Measurements from ENCODE around the gene SFRP4. TPM values are rescaled to one million over a fixed set of nuclear protein-coding genes. Genes with fewer than 3 reads are reported as not detected.

The SFRP4 gene
- total and polyA plus RNA-seq, 9 of the 15 experiments (the other 6 are each of a cell fraction or from before 2014, with no cell fraction given), result not detected

GRCh38 chr7:37894671-37895070, 21.9 kb downstream of the SFRP4 start:
- H3K4me1 ChIP-seq (replicated peaks in 1 of 2; ENCODE audit: control insufficient read depth in 2 of 2, insufficient read depth in 2 of 2, low read length in 2 of 2), result no peaks in the 10 kb centered on the region
- H3K4me2 ChIP-seq (ENCODE audit: insufficient read depth, low read length), result no peak overlapping the region
- ATAC-seq (no peak), DNase-seq (ENCODE audit: extremely low read depth in 1 of 4, low spot score in 3 of 4) (no peak), FAIRE-seq (no peak)
- no peak overlapping the region for H3K27ac ChIP-seq (ENCODE audit: extremely low read depth, low read depth, low read length)
- no peaks in the 10 kb centered on the region for H4K20me1 ChIP-seq (replicated peaks; ENCODE audit: control insufficient read depth, insufficient read depth, low read length)
- no peaks in the 10 kb centered on the region for H3K79me2 ChIP-seq (ENCODE audit: control insufficient read depth, insufficient read depth, low read length)
- H3K9ac ChIP-seq (ENCODE audit: insufficient read depth in 1 of 2, low read depth in 2 of 2, low read length in 2 of 2), result no peak overlapping the region
- POLR2A ChIA-PET, result no interaction called here
- H3K4me3 ChIP-seq, result no peak overlapping the region
- CTCF ChIA-PET (ENCODE audit: low intra/inter-chr PET ratio), result no interaction called here
- BruUV-seq (replicated peaks), result no TSS peak
- no peaks in the 10 kb centered on the region for H3K9me3 ChIP-seq (replicated peaks; ENCODE audit: control insufficient read depth, insufficient read depth, low read depth, low read length)
- no peak overlapping the region for H2AFZ ChIP-seq (ENCODE audit: low read depth, low read length)
- no peaks in the 10 kb centered on the region for H3K27me3 ChIP-seq (ENCODE audit: control insufficient read depth in 2 of 2, insufficient read depth in 2 of 2, low read length in 2 of 2)
- H3K36me3 ChIP-seq (ENCODE audit: control insufficient read depth, insufficient read depth, low read length), result no peaks in the 10 kb centered on the region
- intact Hi-C loops (cut with micrococcal nuclease) (no loop called here), in situ Hi-C loops (cut with MboI) (no loop called here)
- no peaks in the 10 kb centered on the region for H3K9me1 ChIP-seq (ENCODE audit: control insufficient read depth, insufficient read depth, low read length)
- peak; percentile 56 for TF ChIP-seq ZNF512 (tag; IDR thresholded peaks at IDR 0.05)
- TF ChIP-seq SP1 (CRISPR knock-in tag; IDR thresholded peaks at IDR 0.05), result no peak
- WGBS (ENCODE audit: insufficient coverage, low coverage, missing lambda C conversion rate), result 0% methylated on average over 3 of the region's 3 CpGs

GRCh38 chr7:37893359-37893758, 23.3 kb downstream of the SFRP4 start:
- CTCF ChIA-PET (ENCODE audit: low intra/inter-chr PET ratio), result no interaction called here
- TF ChIP-seq CTCF (IDR thresholded peaks at IDR 0.05 in 2 of 3, conservative IDR thresholded peaks at IDR 0.05 in 1 of 3; ENCODE audit: insufficient read depth in 2 of 3, low read depth in 1 of 3, low read length in 3 of 3) (no peak), ZFP30 (CRISPR knock-in tag; IDR thresholded peaks at IDR 0.05; ENCODE audit: borderline replicate concordance) (no peak), MED1 (CRISPR knock-in tag; IDR thresholded peaks at IDR 0.05; ENCODE audit: borderline replicate concordance) (no peak), E2F6 (IDR thresholded peaks at IDR 0.05; ENCODE audit: borderline replicate concordance in 1 of 2, extremely low read depth in 1 of 2, insufficient read depth in 1 of 2, insufficient read length in 1 of 2, low read depth in 1 of 2, low read length in 1 of 2, poor library complexity in 1 of 2, severe bottlenecking in 1 of 2) (no peak), MTA2 (IDR thresholded peaks at IDR 0.05; ENCODE audit: low read depth) (no peak), YY1 (IDR thresholded peaks at IDR 0.05; ENCODE audit: borderline replicate concordance in 1 of 3, control insufficient read depth in 1 of 3, extremely low read depth in 1 of 3, insufficient read depth in 3 of 3, insufficient read length in 1 of 3, insufficient replicate concordance in 2 of 3, low read depth in 1 of 3, low read length in 2 of 3) (no peak)

More at GRCh38 chr7:37893359-37893758, 23.3 kb downstream of the SFRP4 start:
- ATAC-seq, result no peak
- Histone ChIP-seq H4K20me1 (replicated peaks; ENCODE audit: control insufficient read depth, insufficient read depth, low read length) (no peaks in the 10 kb centered on the region), H3K9ac (ENCODE audit: insufficient read depth in 1 of 2, low read depth in 2 of 2, low read length in 2 of 2) (no peak overlapping the region), H3K4me2 (ENCODE audit: insufficient read depth, low read length) (no peak overlapping the region), H3K9me1 (ENCODE audit: control insufficient read depth, insufficient read depth, low read length) (no peaks in the 10 kb centered on the region), H2AFZ (ENCODE audit: low read depth, low read length) (no peak overlapping the region), H3K4me3 (no peak overlapping the region), H3K27me3 (ENCODE audit: control insufficient read depth in 2 of 2, insufficient read depth in 2 of 2, low read length in 2 of 2) (no peaks in the 10 kb centered on the region), H3K4me1 (replicated peaks in 1 of 2; ENCODE audit: control insufficient read depth in 2 of 2, insufficient read depth in 2 of 2, low read length in 2 of 2) (no peaks in the 10 kb centered on the region), H3K79me2 (ENCODE audit: control insufficient read depth, insufficient read depth, low read length) (no peaks in the 10 kb centered on the region), H3K9me3 (replicated peaks; ENCODE audit: control insufficient read depth, insufficient read depth, low read depth, low read length) (no peaks in the 10 kb centered on the region), H3K36me3 (ENCODE audit: control insufficient read depth, insufficient read depth, low read length) (no peaks in the 10 kb centered on the region), H3K27ac (ENCODE audit: extremely low read depth, low read depth, low read length) (no peak overlapping the region)
- in situ Hi-C loops (cut with MboI) (no loop called here), intact Hi-C loops (cut with micrococcal nuclease) (no loop called here)
- no peak for FAIRE-seq
- POLR2A ChIA-PET, result no interaction called here
- no peak for DNase-seq (ENCODE audit: extremely low read depth in 1 of 4, low spot score in 3 of 4)
- BruUV-seq (replicated peaks), result no TSS peak
